Embryonic facial prominence (tissue), 1 donor: ENCODE data around the gene SLC16A6.
"Not testable (repeated sequence)": the region's sequence is repeated elsewhere in the genome, so short reads cannot be mapped to it uniquely, and the experiment has no call there.

Source experiments
- DNase-seq: peaks from one replicate; pipeline ENCODE4 v3.0.0-alpha.2; 2016; ENCODE audit errors: extremely low spot score

The SLC16A6 gene

GRCh38 chr17:68290268-68290954 lies 516 bp downstream of the SLC16A6 start:
- DNase-seq: no peak

GRCh38 chr17:68289936-68290267 lies 1.0 kb downstream of the SLC16A6 start:
- DNase-seq: no peak

- no peak for DNase-seq
Observed at GRCh38 chr17:68289473-68289872, 1.5 kb downstream of the SLC16A6 start.

- no peak for DNase-seq
Observed at GRCh38 chr17:68288804-68289203, 2.1 kb downstream of the SLC16A6 start.

- no peak for DNase-seq
Observed at GRCh38 chr17:68288375-68288774, 2.6 kb downstream of the SLC16A6 start.

- not testable (repeated sequence) for DNase-seq
Observed at GRCh38 chr17:68281965-68282364, 9.0 kb downstream of the SLC16A6 start.

GRCh38 chr17:68277807-68278206 lies 13.1 kb downstream of the SLC16A6 start:
- DNase-seq: no peak

GRCh38 chr17:68276339-68276738 lies 14.6 kb downstream of the SLC16A6 start:
- DNase-seq: not testable (repeated sequence)

- no peak for DNase-seq
Observed at GRCh38 chr17:68273722-68274121, 17.2 kb downstream of the SLC16A6 start.

GRCh38 chr17:68265833-68266232 lies 25.1 kb downstream of the SLC16A6 start:
- not testable (repeated sequence) for DNase-seq

- not testable (repeated sequence) for DNase-seq
Observed at GRCh38 chr17:68263101-68263681, 27.7 kb downstream of the SLC16A6 start.

GRCh38 chr17:68262467-68262866 lies 28.5 kb downstream of the SLC16A6 start:
- not testable (repeated sequence) for DNase-seq

GRCh38 chr17:68260051-68260762 lies 30.7 kb downstream of the SLC16A6 start:
- no peak for DNase-seq

- DNase-seq: not testable (repeated sequence)
Observed at GRCh38 chr17:68259648-68259951, 31.3 kb downstream of the SLC16A6 start.

GRCh38 chr17:68258890-68259647 lies 31.9 kb downstream of the SLC16A6 start:
- not testable (repeated sequence) for DNase-seq

GRCh38 chr17:68257934-68258333 lies 33.0 kb downstream of the SLC16A6 start:
- DNase-seq: no peak

GRCh38 chr17:68256701-68257100 lies 34.2 kb downstream of the SLC16A6 start:
- DNase-seq: not testable (repeated sequence)

GRCh38 chr17:68255731-68256538 lies 35.0 kb downstream of the SLC16A6 start:
- no peak for DNase-seq

- DNase-seq: no peak
Observed at GRCh38 chr17:68255151-68255550, 35.8 kb downstream of the SLC16A6 start.

- not testable (repeated sequence) for DNase-seq
Observed at GRCh38 chr17:68253426-68253825, 37.5 kb downstream of the SLC16A6 start.

GRCh38 chr17:68249354-68249765 lies 41.6 kb downstream of the SLC16A6 start:
- DNase-seq: no peak

- DNase-seq: no peak
Observed at GRCh38 chr17:68248891-68249290, 42.0 kb downstream of the SLC16A6 start.
